K562 (cell line): Measurements from ENCODE around the gene CSNK1D. TPM values are rescaled to one million over a fixed set of nuclear protein-coding genes. Genes with fewer than 3 reads are reported as not detected.
A peak's percentile ranks its signal among the peaks of the same experiment; 100 is the strongest.

Experiments used
- CEBPG ChIP-seq, 3 experiments: fragments of 200-800 bp in 1 of 3; sonication (Bioruptor generic) in 1 of 3; sonication (generic) in 1 of 3; formaldehyde crosslinking in 1 of 3; IDR thresholded peaks in 2 of 3; conservative IDR thresholded peaks in 1 of 3; 2 replicates each; pipeline versions ENCODE4 v1.6.1 to v1.8.0; 2016 to 2022; ENCODE audit warnings: missing compliant biosample characterization in 2 of 3, missing genetic modification characterization in 2 of 3, mild to moderate bottlenecking in 1 of 3, missing genetic modification reagents in 1 of 3
- HDAC2 ChIP-seq: fragments of 450-650 bp; IDR thresholded peaks from 2 replicates; pipeline ENCODE4 v1.6.1; 2016; ENCODE audit warnings: mild to moderate bottlenecking
- HDAC3 ChIP-seq: fragments of 450-650 bp; IDR thresholded peaks from 2 replicates; pipeline ENCODE4 v1.6.1; 2018; ENCODE audit warnings: borderline replicate concordance, mild to moderate bottlenecking, moderate library complexity; ENCODE audit not compliant: partially characterized antibody
- LCOR ChIP-seq: sonication (generic); formaldehyde crosslinking; IDR thresholded peaks from 2 replicates; pipeline ENCODE4 v1.8.0; 2022; ENCODE audit warnings: mild to moderate bottlenecking, missing genetic modification reagents
- MCM7 ChIP-seq, 2 experiments: fragments of 450-650 bp; IDR thresholded peaks; 2 replicates each; pipeline ENCODE4 v1.6.1; 2016 to 2018
- MIER1 ChIP-seq: fragments of 450-650 bp; IDR thresholded peaks from 2 replicates; pipeline ENCODE4 v1.6.1; 2016; ENCODE audit warnings: antibody characterized with exemption, mild to moderate bottlenecking, low read depth
- SLC30A9 ChIP-seq: fragments of 250-450 bp; sonication (Bioruptor Pico); IDR thresholded peaks from 2 replicates; pipeline ENCODE4 v1.8.0; 2022; ENCODE audit warnings: mild to moderate bottlenecking, moderate library complexity
- XRCC4 ChIP-seq: IDR thresholded peaks from one replicate; pipeline ENCODE4 v1.6.1; 2011; ENCODE audit not compliant: insufficient read depth, insufficient read length; ENCODE audit errors: extremely low read depth
- ZNF41 ChIP-seq: fragments of 250-450 bp; sonication (Bioruptor Pico); conservative IDR thresholded peaks from 2 replicates; pipeline ENCODE4 v1.4.0; 2020; ENCODE audit warnings: mild to moderate bottlenecking
- polyA plus RNA-seq, 8 experiments: library from polyadenylated mRNA; depleted of rRNA in 4 of 8; stranded (reverse) in 5 of 8; unstranded in 3 of 8; fragments of >200 nt; fragmentation: Nextera tagmentation in 2 of 8; fragmentation: Illumina TruSeq in 1 of 8; extraction: Ambion mirVana in 2 of 8; extraction: Trizol in 1 of 8; gene quantifications; 2 replicates each; pipeline versions ENCODE4 v1.2.1 to v1.2.3, GENCODE V29; 2011 to 2014; ENCODE audit warnings: inconsistent platforms in 1 of 8, missing spikeins in 1 of 8
- total RNA-seq, 7 experiments: library from RNA; depleted of rRNA in 6 of 7; stranded (reverse); fragments of >200 nt in 6 of 7; fragmentation: Illumina TruSeq in 2 of 7; extraction: Trizol in 2 of 7; gene quantifications; 2 replicates each; pipeline versions ENCODE4 v1.2.1 to v1.2.3, GENCODE V29; 2011 to 2021; ENCODE audit warnings: low replicate concordance in 1 of 7
- TF ChIP-seq, protein P1 (sequence below): fragments of 450-650 bp; IDR thresholded peaks from 2 replicates; pipeline ENCODE4 v1.6.1; 2016; ENCODE audit warnings: mild to moderate bottlenecking, moderate library complexity
- TF ChIP-seq, protein P2 (sequence below): fragments of 250-450 bp; sonication (Bioruptor Pico); IDR thresholded peaks from 2 replicates; pipeline ENCODE4 v1.4.0; 2020; ENCODE audit warnings: mild to moderate bottlenecking, moderate library complexity, borderline replicate concordance

Gene CSNK1D
- total and polyA plus RNA-seq, 9 of the 15 experiments (the other 6 are each of a cell fraction or from before 2014, with no cell fraction given) = 6.5 to 133 (median 41.3) TPM

DNA sequence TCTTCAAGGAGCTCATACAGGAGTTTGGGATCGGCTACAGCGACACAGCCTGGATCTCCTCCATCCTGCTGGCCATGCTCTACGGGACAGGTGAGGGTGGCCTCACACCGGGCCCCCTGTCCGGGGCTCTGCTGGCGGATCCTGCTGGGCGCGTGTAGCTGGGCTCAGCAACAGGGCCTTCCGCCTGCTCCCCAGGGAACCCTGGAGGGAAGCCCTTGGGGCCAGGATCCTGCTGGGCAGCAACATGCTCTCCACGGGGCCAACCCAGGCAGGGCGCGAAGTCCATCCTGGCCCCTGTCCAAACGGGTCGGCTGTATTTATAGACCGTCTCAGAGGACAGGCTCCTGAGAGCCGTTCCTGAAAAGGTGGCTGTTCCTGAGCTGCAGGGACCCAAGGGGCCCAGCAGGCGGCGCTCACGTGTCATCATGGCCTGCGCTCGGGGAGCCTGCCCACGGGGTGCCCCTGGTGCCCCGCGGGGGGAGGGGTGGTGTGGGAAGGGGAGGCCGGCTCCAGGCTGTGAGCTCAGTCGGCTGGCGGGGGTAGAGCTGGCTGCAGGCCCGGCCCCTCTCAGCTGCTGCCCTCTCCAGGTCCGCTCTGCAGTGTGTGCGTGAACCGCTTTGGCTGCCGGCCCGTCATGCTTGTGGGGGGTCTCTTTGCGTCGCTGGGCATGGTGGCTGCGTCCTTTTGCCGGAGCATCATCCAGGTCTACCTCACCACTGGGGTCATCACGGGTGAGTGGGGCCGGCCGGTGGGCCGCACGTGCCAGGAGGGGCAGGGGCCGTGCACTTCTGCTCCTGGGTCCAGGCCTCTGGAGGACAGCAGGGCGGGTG, 37.1 kb downstream of the CSNK1D start (continued):
- TF ChIP-seq, protein P1, sequence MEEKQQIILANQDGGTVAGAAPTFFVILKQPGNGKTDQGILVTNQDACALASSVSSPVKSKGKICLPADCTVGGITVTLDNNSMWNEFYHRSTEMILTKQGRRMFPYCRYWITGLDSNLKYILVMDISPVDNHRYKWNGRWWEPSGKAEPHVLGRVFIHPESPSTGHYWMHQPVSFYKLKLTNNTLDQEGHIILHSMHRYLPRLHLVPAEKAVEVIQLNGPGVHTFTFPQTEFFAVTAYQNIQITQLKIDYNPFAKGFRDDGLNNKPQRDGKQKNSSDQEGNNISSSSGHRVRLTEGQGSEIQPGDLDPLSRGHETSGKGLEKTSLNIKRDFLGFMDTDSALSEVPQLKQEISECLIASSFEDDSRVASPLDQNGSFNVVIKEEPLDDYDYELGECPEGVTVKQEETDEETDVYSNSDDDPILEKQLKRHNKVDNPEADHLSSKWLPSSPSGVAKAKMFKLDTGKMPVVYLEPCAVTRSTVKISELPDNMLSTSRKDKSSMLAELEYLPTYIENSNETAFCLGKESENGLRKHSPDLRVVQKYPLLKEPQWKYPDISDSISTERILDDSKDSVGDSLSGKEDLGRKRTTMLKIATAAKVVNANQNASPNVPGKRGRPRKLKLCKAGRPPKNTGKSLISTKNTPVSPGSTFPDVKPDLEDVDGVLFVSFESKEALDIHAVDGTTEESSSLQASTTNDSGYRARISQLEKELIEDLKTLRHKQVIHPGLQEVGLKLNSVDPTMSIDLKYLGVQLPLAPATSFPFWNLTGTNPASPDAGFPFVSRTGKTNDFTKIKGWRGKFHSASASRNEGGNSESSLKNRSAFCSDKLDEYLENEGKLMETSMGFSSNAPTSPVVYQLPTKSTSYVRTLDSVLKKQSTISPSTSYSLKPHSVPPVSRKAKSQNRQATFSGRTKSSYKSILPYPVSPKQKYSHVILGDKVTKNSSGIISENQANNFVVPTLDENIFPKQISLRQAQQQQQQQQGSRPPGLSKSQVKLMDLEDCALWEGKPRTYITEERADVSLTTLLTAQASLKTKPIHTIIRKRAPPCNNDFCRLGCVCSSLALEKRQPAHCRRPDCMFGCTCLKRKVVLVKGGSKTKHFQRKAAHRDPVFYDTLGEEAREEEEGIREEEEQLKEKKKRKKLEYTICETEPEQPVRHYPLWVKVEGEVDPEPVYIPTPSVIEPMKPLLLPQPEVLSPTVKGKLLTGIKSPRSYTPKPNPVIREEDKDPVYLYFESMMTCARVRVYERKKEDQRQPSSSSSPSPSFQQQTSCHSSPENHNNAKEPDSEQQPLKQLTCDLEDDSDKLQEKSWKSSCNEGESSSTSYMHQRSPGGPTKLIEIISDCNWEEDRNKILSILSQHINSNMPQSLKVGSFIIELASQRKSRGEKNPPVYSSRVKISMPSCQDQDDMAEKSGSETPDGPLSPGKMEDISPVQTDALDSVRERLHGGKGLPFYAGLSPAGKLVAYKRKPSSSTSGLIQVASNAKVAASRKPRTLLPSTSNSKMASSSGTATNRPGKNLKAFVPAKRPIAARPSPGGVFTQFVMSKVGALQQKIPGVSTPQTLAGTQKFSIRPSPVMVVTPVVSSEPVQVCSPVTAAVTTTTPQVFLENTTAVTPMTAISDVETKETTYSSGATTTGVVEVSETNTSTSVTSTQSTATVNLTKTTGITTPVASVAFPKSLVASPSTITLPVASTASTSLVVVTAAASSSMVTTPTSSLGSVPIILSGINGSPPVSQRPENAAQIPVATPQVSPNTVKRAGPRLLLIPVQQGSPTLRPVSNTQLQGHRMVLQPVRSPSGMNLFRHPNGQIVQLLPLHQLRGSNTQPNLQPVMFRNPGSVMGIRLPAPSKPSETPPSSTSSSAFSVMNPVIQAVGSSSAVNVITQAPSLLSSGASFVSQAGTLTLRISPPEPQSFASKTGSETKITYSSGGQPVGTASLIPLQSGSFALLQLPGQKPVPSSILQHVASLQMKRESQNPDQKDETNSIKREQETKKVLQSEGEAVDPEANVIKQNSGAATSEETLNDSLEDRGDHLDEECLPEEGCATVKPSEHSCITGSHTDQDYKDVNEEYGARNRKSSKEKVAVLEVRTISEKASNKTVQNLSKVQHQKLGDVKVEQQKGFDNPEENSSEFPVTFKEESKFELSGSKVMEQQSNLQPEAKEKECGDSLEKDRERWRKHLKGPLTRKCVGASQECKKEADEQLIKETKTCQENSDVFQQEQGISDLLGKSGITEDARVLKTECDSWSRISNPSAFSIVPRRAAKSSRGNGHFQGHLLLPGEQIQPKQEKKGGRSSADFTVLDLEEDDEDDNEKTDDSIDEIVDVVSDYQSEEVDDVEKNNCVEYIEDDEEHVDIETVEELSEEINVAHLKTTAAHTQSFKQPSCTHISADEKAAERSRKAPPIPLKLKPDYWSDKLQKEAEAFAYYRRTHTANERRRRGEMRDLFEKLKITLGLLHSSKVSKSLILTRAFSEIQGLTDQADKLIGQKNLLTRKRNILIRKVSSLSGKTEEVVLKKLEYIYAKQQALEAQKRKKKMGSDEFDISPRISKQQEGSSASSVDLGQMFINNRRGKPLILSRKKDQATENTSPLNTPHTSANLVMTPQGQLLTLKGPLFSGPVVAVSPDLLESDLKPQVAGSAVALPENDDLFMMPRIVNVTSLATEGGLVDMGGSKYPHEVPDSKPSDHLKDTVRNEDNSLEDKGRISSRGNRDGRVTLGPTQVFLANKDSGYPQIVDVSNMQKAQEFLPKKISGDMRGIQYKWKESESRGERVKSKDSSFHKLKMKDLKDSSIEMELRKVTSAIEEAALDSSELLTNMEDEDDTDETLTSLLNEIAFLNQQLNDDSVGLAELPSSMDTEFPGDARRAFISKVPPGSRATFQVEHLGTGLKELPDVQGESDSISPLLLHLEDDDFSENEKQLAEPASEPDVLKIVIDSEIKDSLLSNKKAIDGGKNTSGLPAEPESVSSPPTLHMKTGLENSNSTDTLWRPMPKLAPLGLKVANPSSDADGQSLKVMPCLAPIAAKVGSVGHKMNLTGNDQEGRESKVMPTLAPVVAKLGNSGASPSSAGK = peak; percentile 92
- TF ChIP-seq LCOR (CRISPR knock-in tag) = peak; percentile 70
- TF ChIP-seq, protein P2, sequence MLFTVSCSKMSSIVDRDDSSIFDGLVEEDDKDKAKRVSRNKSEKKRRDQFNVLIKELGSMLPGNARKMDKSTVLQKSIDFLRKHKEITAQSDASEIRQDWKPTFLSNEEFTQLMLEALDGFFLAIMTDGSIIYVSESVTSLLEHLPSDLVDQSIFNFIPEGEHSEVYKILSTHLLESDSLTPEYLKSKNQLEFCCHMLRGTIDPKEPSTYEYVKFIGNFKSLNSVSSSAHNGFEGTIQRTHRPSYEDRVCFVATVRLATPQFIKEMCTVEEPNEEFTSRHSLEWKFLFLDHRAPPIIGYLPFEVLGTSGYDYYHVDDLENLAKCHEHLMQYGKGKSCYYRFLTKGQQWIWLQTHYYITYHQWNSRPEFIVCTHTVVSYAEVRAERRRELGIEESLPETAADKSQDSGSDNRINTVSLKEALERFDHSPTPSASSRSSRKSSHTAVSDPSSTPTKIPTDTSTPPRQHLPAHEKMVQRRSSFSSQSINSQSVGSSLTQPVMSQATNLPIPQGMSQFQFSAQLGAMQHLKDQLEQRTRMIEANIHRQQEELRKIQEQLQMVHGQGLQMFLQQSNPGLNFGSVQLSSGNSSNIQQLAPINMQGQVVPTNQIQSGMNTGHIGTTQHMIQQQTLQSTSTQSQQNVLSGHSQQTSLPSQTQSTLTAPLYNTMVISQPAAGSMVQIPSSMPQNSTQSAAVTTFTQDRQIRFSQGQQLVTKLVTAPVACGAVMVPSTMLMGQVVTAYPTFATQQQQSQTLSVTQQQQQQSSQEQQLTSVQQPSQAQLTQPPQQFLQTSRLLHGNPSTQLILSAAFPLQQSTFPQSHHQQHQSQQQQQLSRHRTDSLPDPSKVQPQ (CRISPR knock-in tag) = no peak
- no peak for TF ChIP-seq XRCC4
- no peak for TF ChIP-seq SLC30A9 (CRISPR knock-in tag)
- TF ChIP-seq MCM7 (IDR thresholded peaks at IDR 0.05) = no peak
- TF ChIP-seq ZNF41 (CRISPR knock-in tag) = no peak
- no peak for TF ChIP-seq CEBPG (CRISPR knock-in tag; IDR thresholded peaks at IDR 0.05)
- no peak for TF ChIP-seq CEBPG (tag; conservative IDR thresholded peaks at IDR 0.05 in 1 of 2, IDR thresholded peaks at IDR 0.05 in 1 of 2)
- no peak for TF ChIP-seq MIER1
- no peak for TF ChIP-seq HDAC3
- no peak for TF ChIP-seq HDAC2
